ENCODE measurements around the gene TCF7L1. TPM values are rescaled to one million over a fixed set of nuclear protein-coding genes. Genes with fewer than 3 reads are reported as not detected.

The TCF7L1 gene
- total RNA-seq, 2 donors from 2014 or later = 2.0 to 3.9 TPM

- intact Hi-C loops (cut with DNase I, micrococcal nuclease) = no loop called here
- DNase-seq (no peak), ATAC-seq (no peak)
Observed at GRCh38 chr2:85237849-85238565, 104.8 kb downstream of the TCF7L1 start.

- ATAC-seq = no peak
- intact Hi-C loops (cut with DNase I, micrococcal nuclease) = no loop called here
- no peak for DNase-seq
Observed at GRCh38 chr2:85238607-85239006, 105.4 kb downstream of the TCF7L1 start.

- intact Hi-C loops (cut with DNase I, micrococcal nuclease) = no loop called here
- DNase-seq (no peak), ATAC-seq (no peak)
Observed at GRCh38 chr2:85239102-85239501, 105.9 kb downstream of the TCF7L1 start.

- DNase-seq (no peak), ATAC-seq (no peak)
- intact Hi-C loops (cut with DNase I, micrococcal nuclease) = no loop called here
Observed at GRCh38 chr2:85240055-85240454, 106.9 kb downstream of the TCF7L1 start.

- no peak for DNase-seq
- ATAC-seq = no peak
- intact Hi-C loops (cut with DNase I, micrococcal nuclease) = no loop called here
Observed at GRCh38 chr2:85242321-85242720, 109.1 kb downstream of the TCF7L1 start.

GRCh38 chr2:85243101-85244072, 110.2 kb downstream of the TCF7L1 start:
- DNase-seq (peak in 1 of 2 donors; percentile 56), ATAC-seq (peak; percentile 52)
- intact Hi-C loops (cut with DNase I, micrococcal nuclease) = no loop called here

- ATAC-seq = no peak
- intact Hi-C loops (cut with DNase I, micrococcal nuclease) = no loop called here
- no peak for DNase-seq
Observed at GRCh38 chr2:85244828-85245227, 111.6 kb downstream of the TCF7L1 start.

- ATAC-seq = no peak
- intact Hi-C loops (cut with DNase I, micrococcal nuclease) = no loop called here
Observed at GRCh38 chr2:85245891-85246290, 112.7 kb downstream of the TCF7L1 start.

GRCh38 chr2:85246348-85246747, 113.2 kb downstream of the TCF7L1 start:
- ATAC-seq = no peak
- DNase-seq = no peak
- intact Hi-C loops (cut with DNase I, micrococcal nuclease) = no loop called here

More at GRCh38 chr2:85245891-85246290, 112.7 kb downstream of the TCF7L1 start:
- DNase-seq = no peak

GRCh38 chr2:85247610-85248009, 114.4 kb downstream of the TCF7L1 start:
- intact Hi-C loops (cut with DNase I, micrococcal nuclease) = no loop called here
- DNase-seq = no peak
- no peak for ATAC-seq

- ATAC-seq (peak; percentile 98), DNase-seq (peak; percentile 51 to 76)
- intact Hi-C loops (cut with DNase I, micrococcal nuclease) = no loop called here
Observed at GRCh38 chr2:85248773-85249509, 115.7 kb downstream of the TCF7L1 start.

GRCh38 chr2:85250045-85250444, 116.9 kb downstream of the TCF7L1 start:
- no peak for ATAC-seq
- intact Hi-C loops (cut with DNase I, micrococcal nuclease) = no loop called here
- DNase-seq = no peak

GRCh38 chr2:85251070-85251616, 118.0 kb downstream of the TCF7L1 start:
- no peak for ATAC-seq
- no peak for DNase-seq
- intact Hi-C loops (cut with DNase I, micrococcal nuclease) = no loop called here

- ATAC-seq = no peak
- intact Hi-C loops (cut with DNase I, micrococcal nuclease) = no loop called here
- no peak for DNase-seq
Observed at GRCh38 chr2:85253890-85254289, 120.7 kb downstream of the TCF7L1 start.

- no peak for DNase-seq
- intact Hi-C loops (cut with DNase I, micrococcal nuclease) = no loop called here
- no peak for ATAC-seq
Observed at GRCh38 chr2:85254540-85255300, 121.5 kb downstream of the TCF7L1 start.

GRCh38 chr2:85255456-85255812, 122.2 kb downstream of the TCF7L1 start:
- intact Hi-C loops (cut with DNase I, micrococcal nuclease) = no loop called here
- no peak for DNase-seq
- ATAC-seq = no peak

GRCh38 chr2:85255813-85256594, 122.8 kb downstream of the TCF7L1 start:
- ATAC-seq (no peak), DNase-seq (no peak)
- intact Hi-C loops (cut with DNase I, micrococcal nuclease) = no loop called here
